A549 treated with AZD9567 at 1 μM for 4 hours (cell line): ENCODE measurements around the gene AADACL2. TPM values are rescaled to one million over a fixed set of nuclear protein-coding genes. Genes with fewer than 3 reads are reported as not detected.

Experiments
- total RNA-seq: library from RNA; stranded (reverse); fragments of 200-300 nt; extraction: Qiagen RNA extraction; gene quantifications from 5 replicates; pipeline ENCODE4 v1.2.3, GENCODE V29; 2022; ENCODE audit not compliant: insufficient read depth

The AADACL2 gene, protein sequence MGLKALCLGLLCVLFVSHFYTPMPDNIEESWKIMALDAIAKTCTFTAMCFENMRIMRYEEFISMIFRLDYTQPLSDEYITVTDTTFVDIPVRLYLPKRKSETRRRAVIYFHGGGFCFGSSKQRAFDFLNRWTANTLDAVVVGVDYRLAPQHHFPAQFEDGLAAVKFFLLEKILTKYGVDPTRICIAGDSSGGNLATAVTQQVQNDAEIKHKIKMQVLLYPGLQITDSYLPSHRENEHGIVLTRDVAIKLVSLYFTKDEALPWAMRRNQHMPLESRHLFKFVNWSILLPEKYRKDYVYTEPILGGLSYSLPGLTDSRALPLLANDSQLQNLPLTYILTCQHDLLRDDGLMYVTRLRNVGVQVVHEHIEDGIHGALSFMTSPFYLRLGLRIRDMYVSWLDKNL
- total RNA-seq: not detected in 5 replicates

DNA sequence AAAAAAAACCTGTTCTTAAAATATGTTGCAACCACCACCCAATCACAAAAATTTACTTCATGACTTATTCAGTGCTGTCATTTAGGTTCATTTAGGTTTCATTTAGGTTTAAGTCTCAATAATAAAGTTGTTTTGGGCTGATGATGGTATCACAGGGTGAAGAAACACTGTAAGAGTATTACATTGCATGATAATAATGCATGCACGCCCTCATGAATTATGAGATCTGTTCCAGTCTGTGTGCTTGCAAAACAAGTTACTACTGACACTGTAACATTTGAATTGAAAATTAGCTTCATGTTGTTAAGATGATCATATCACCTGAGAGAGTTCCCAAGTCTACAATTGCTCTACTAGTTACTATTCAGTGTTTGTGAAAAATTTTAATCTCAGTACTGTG lies at the start of gene AADACL2:
Gene AADACL2, plus strand, starts transcription at position 315 of the 400 bp plus-strand sequence. CDS start 109 bp downstream, outside the sequence.

Other genes with a start within 250 kb of the AADACL2 start
- 12.1 to 14.7 TPM (median 13.6 TPM) in 5 replicates for gene AADAC, start 80.2 kb downstream of the AADACL2 start, total RNA-seq
- gene SUCNR1, start 139.7 kb downstream of the AADACL2 start, total RNA-seq: 0.11 to 0.13 TPM (median 0.12 TPM) in 4 of 5 replicates, not detected in the other